GM23338 (cell line): Measurements from ENCODE around the gene PSMD13. TPM values are rescaled to one million over a fixed set of nuclear protein-coding genes. Genes with fewer than 3 reads are reported as not detected.

Experiments used
- ATAC-seq: fragments of 200-7000 bp; cut with Tn5 transposase; 3 replicates; pipeline ENCODE4 v1.9.1; 2020
- DNase-seq: peaks from one replicate; pipeline ENCODE4 v3.0.0-alpha.2; 2015; ENCODE audit warnings: low spot score
- H2AFZ ChIP-seq: fragments of 200-600 bp; sonication (generic); 2 replicates; pipeline ENCODE4 v1.8.0; 2016; ENCODE audit warnings: antibody characterized with exemption, mild to moderate bottlenecking, moderate library complexity
- H3F3A ChIP-seq: fragments of 200-600 bp; sonication (generic); replicated peaks from 2 replicates; pipeline ENCODE4 v1.8.0; 2017; ENCODE audit warnings: antibody characterized with exemption, mixed run types, low read depth
- H3K27ac ChIP-seq: fragments of 200-600 bp; sonication (generic); 2 replicates; pipeline ENCODE4 v1.6.1; 2016; ENCODE audit warnings: low read depth
- H3K27me3 ChIP-seq: fragments of 200-600 bp; sonication (generic); 2 replicates; pipeline ENCODE4 v1.8.0; 2016; ENCODE audit warnings: mild to moderate bottlenecking, mixed run types, moderate library complexity; ENCODE audit not compliant: insufficient read depth
- H3K36me3 ChIP-seq: fragments of 200-600 bp; sonication (generic); 2 replicates; pipeline ENCODE4 v1.8.0; 2016; ENCODE audit warnings: mild to moderate bottlenecking; ENCODE audit not compliant: insufficient read depth
- H3K4me1 ChIP-seq: fragments of 200-600 bp; sonication (generic); 2 replicates; pipeline ENCODE4 v1.8.0; 2016; ENCODE audit warnings: mild to moderate bottlenecking, moderate library complexity; ENCODE audit not compliant: insufficient read depth
- H3K4me2 ChIP-seq: fragments of 200-600 bp; sonication (generic); 2 replicates; pipeline ENCODE4 v1.7.1; 2017; ENCODE audit warnings: mixed run types
- H3K4me3 ChIP-seq: fragments of 200-600 bp; sonication (generic); 2 replicates; pipeline ENCODE4 v1.6.1; 2016; ENCODE audit warnings: mixed run types
- H3K79me2 ChIP-seq: fragments of 200-600 bp; sonication (generic); replicated peaks from 2 replicates; pipeline ENCODE4 v1.8.0; 2017; ENCODE audit warnings: mild to moderate bottlenecking; ENCODE audit not compliant: insufficient read depth
- H3K9me2 ChIP-seq: fragments of 200-600 bp; sonication (generic); 2 replicates; pipeline ENCODE4 v1.8.0; 2017; ENCODE audit not compliant: insufficient read depth
- H4K20me1 ChIP-seq: fragments of 200-600 bp; sonication (generic); replicated peaks from 2 replicates; pipeline ENCODE4 v1.8.0; 2017; ENCODE audit warnings: mild to moderate bottlenecking; ENCODE audit not compliant: insufficient read depth
- H3K27ac Mint-ChIP-seq: 2 replicates; pipeline ENCODE4 v1.8.0; 2020; ENCODE audit warnings: inconsistent platforms, mild to moderate bottlenecking, moderate library complexity, mixed read lengths
- H3K27me3 Mint-ChIP-seq: 3 replicates; pipeline ENCODE4 v1.8.0; 2022; ENCODE audit warnings: low read depth, mild to moderate bottlenecking, moderate library complexity, mixed read lengths, inconsistent platforms; ENCODE audit not compliant: insufficient read depth, poor library complexity
- H3K36me3 Mint-ChIP-seq: 3 replicates; pipeline ENCODE4 v1.8.0; 2021; ENCODE audit warnings: low read depth, mild to moderate bottlenecking, inconsistent platforms, moderate library complexity, mixed read lengths
- H3K4me1 Mint-ChIP-seq: 3 replicates; pipeline ENCODE4 v1.8.0; 2020; ENCODE audit warnings: mild to moderate bottlenecking, inconsistent platforms, mixed read lengths
- H3K4me3 Mint-ChIP-seq: 3 replicates; pipeline ENCODE4 v1.8.0; 2021; ENCODE audit warnings: moderate library complexity, mild to moderate bottlenecking, inconsistent platforms, mixed read lengths
- H3K9me3 Mint-ChIP-seq: 3 replicates; pipeline ENCODE4 v1.8.0; 2020; ENCODE audit warnings: moderate library complexity, mild to moderate bottlenecking, inconsistent platforms, mixed read lengths
- POLR2AphosphoS5 ChIP-seq: IDR thresholded peaks from 2 replicates; pipeline ENCODE4 v1.6.1; 2016; ENCODE audit warnings: antibody characterized with exemption, low read depth
- long read RNA-seq: library from polyadenylated mRNA; unstranded; transcript quantifications from one replicate; pipeline ENCODE4 v2.0.0, GENCODE V29; 2020; ENCODE audit not compliant: unreplicated experiment
- polyA plus RNA-seq: library from polyadenylated mRNA; unstranded; fragments of >200 nt; fragmentation: Nextera tagmentation; extraction: Ambion mirVana; gene quantifications from 2 replicates; pipeline ENCODE4 v1.2.1, GENCODE V29; 2016
- total RNA-seq: library from RNA; depleted of rRNA; stranded (reverse); fragments of >200 nt; shearing (Covaris generic); gene quantifications from 2 replicates; pipeline ENCODE4 v1.2.3, GENCODE V29; 2014; rRNA removed
- TF ChIP-seq, protein P1 (sequence below): fragments of 250-450 bp; sonication (Bioruptor Pico); IDR thresholded peaks from 2 replicates; pipeline ENCODE4 v1.5.0; 2020; ENCODE audit warnings: mild to moderate bottlenecking, moderate library complexity
- TF ChIP-seq, protein P2 (sequence below), 2 experiments: fragments of 200-600 bp in 1 of 2; sonication (generic) in 1 of 2; conservative IDR thresholded peaks; 2 replicates each; pipeline versions ENCODE4 v1.5.1 to v1.6.1; 2016 to 2017; ENCODE audit warnings: antibody characterized with exemption in 2 of 2, low read depth in 2 of 2, mild to moderate bottlenecking in 2 of 2, moderate library complexity in 1 of 2
- TF ChIP-seq, protein P3 (sequence below): IDR thresholded peaks from 2 replicates; pipeline ENCODE4 v1.6.1; 2016; ENCODE audit warnings: antibody characterized with exemption

Gene PSMD13
- total RNA-seq (99.9 and 111 TPM in 2 replicates), polyA plus RNA-seq (114 and 116 TPM in 2 replicates)
- long read RNA-seq, transcript PSMD13-202 (12 exons, 1,489 nt), result minor isoform, 15 of 228 reads
- long read RNA-seq, transcript PSMD13-212 (13 exons, 1,991 nt), result major isoform, 196 of 228 reads
- long read RNA-seq, partial matches to known transcripts, result 2 of 228 reads
- long read RNA-seq, other reads (novel, unspliced or antisense), result 7 of 228 reads

DNA sequence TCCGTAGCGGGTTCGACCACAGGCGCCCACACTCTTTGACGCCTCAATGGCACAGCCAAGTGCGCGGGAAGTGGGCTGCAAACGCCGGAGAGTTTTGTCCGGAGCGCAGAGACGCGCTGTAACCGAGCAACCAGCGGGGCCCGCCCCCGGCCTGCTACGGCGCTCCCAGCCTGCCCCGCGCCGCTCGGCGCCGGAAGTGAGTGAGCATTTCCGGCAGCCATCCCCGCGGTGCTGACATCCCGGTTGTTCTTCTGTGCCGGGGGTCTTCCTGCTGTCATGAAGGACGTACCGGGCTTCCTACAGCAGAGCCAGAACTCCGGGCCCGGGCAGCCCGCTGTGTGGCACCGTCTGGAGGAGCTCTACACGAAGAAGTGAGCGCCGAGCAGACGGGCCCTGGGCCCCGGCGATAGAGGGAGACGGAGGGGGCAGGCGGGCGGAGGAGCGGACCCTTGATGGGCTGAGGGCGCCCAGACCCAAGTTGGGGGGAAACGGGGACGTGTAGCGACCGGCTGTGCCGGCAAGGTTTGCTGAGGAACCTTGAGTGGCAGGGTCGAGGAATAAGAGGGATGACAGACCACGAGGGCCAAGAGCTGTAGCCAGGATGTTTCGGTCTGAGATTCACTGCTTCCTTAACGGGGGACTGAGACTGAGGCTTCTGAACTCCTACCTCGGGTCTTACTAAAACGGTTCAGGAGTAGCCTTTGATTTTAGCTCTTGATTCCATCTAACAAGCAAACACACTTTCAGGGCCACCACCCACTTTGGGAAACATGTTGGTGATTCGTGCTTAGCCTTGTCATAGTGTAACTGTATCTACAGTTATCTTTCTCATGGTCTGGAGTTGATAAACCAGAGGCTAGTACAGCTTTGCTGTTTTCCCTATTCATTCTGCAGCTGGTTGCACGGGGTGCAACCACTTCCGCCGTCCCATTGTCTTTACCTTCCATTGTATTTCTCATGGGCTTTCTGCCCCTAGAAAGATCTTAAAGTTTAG is at the start of gene PSMD13:
TSS of gene PSMD13 (plus strand) at position 203 of the 994 bp plus-strand sequence. CDS start at position 277, 74 bp downstream.
- Histone ChIP-seq H4K20me1 (peaks cover 18% of the 10 kb centered on the region), H2AFZ (peak within 1 kb of the TSS; percentile 99), H3K9me2 (no peaks in the 10 kb centered on the region), H3K79me2 (peaks cover 26% of the 10 kb centered on the region), H3K36me3 (peaks cover 8% of the 10 kb centered on the region), H3K4me3 (peak within 1 kb of the TSS; percentile 99), H3K27me3 (no peaks in the 10 kb centered on the region), H3K4me2 (peak within 1 kb of the TSS; percentile 100), H3K27ac (peak within 1 kb of the TSS; percentile 91; the same call in 1 of the 2 replicates), H3K4me1 (peaks cover 10% of the 10 kb centered on the region), H3F3A (peaks cover 11% of the 10 kb centered on the region; the same call in 1 of the 2 replicates)
- DNase-seq, result peak; percentile 90
- TF ChIP-seq, protein P1, sequence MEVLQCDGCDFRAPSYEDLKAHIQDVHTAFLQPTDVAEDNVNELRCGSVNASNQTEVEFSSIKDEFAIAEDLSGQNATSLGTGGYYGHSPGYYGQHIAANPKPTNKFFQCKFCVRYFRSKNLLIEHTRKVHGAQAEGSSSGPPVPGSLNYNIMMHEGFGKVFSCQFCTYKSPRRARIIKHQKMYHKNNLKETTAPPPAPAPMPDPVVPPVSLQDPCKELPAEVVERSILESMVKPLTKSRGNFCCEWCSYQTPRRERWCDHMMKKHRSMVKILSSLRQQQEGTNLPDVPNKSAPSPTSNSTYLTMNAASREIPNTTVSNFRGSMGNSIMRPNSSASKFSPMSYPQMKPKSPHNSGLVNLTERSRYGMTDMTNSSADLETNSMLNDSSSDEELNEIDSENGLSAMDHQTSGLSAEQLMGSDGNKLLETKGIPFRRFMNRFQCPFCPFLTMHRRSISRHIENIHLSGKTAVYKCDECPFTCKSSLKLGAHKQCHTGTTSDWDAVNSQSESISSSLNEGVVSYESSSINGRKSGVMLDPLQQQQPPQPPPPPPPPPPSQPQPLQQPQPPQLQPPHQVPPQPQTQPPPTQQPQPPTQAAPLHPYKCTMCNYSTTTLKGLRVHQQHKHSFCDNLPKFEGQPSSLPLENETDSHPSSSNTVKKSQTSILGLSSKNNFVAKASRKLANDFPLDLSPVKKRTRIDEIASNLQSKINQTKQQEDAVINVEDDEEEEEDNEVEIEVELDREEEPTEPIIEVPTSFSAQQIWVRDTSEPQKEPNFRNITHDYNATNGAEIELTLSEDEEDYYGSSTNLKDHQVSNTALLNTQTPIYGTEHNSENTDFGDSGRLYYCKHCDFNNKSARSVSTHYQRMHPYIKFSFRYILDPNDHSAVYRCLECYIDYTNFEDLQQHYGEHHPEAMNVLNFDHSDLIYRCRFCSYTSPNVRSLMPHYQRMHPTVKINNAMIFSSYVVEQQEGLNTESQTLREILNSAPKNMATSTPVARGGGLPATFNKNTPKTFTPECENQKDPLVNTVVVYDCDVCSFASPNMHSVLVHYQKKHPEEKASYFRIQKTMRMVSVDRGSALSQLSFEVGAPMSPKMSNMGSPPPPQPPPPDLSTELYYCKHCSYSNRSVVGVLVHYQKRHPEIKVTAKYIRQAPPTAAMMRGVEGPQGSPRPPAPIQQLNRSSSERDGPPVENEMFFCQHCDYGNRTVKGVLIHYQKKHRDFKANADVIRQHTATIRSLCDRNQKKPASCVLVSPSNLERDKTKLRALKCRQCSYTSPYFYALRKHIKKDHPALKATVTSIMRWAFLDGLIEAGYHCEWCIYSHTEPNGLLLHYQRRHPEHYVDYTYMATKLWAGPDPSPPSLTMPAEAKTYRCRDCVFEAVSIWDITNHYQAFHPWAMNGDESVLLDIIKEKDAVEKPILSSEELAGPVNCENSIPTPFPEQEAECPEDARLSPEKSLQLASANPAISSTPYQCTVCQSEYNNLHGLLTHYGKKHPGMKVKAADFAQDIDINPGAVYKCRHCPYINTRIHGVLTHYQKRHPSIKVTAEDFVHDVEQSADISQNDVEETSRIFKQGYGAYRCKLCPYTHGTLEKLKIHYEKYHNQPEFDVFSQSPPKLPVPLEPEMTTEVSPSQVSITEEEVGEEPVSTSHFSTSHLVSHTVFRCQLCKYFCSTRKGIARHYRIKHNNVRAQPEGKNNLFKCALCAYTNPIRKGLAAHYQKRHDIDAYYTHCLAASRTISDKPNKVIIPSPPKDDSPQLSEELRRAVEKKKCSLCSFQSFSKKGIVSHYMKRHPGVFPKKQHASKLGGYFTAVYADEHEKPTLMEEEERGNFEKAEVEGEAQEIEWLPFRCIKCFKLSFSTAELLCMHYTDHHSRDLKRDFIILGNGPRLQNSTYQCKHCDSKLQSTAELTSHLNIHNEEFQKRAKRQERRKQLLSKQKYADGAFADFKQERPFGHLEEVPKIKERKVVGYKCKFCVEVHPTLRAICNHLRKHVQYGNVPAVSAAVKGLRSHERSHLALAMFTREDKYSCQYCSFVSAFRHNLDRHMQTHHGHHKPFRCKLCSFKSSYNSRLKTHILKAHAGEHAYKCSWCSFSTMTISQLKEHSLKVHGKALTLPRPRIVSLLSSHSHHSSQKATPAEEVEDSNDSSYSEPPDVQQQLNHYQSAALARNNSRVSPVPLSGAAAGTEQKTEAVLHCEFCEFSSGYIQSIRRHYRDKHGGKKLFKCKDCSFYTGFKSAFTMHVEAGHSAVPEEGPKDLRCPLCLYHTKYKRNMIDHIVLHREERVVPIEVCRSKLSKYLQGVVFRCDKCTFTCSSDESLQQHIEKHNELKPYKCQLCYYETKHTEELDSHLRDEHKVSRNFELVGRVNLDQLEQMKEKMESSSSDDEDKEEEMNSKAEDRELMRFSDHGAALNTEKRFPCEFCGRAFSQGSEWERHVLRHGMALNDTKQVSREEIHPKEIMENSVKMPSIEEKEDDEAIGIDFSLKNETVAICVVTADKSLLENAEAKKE (CRISPR knock-in tag), result no peak
- TF ChIP-seq POLR2AphosphoS5, result peak; percentile 62
- TF ChIP-seq, protein P2, sequence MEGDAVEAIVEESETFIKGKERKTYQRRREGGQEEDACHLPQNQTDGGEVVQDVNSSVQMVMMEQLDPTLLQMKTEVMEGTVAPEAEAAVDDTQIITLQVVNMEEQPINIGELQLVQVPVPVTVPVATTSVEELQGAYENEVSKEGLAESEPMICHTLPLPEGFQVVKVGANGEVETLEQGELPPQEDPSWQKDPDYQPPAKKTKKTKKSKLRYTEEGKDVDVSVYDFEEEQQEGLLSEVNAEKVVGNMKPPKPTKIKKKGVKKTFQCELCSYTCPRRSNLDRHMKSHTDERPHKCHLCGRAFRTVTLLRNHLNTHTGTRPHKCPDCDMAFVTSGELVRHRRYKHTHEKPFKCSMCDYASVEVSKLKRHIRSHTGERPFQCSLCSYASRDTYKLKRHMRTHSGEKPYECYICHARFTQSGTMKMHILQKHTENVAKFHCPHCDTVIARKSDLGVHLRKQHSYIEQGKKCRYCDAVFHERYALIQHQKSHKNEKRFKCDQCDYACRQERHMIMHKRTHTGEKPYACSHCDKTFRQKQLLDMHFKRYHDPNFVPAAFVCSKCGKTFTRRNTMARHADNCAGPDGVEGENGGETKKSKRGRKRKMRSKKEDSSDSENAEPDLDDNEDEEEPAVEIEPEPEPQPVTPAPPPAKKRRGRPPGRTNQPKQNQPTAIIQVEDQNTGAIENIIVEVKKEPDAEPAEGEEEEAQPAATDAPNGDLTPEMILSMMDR (conservative IDR thresholded peaks at IDR 0.05; ENCODE audit: low read depth in 2 of 2), result no peak
- TF ChIP-seq, protein P3, sequence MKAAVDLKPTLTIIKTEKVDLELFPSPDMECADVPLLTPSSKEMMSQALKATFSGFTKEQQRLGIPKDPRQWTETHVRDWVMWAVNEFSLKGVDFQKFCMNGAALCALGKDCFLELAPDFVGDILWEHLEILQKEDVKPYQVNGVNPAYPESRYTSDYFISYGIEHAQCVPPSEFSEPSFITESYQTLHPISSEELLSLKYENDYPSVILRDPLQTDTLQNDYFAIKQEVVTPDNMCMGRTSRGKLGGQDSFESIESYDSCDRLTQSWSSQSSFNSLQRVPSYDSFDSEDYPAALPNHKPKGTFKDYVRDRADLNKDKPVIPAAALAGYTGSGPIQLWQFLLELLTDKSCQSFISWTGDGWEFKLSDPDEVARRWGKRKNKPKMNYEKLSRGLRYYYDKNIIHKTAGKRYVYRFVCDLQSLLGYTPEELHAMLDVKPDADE, result peak; percentile 53; the same call in 1 of the 2 replicates
- H3K27ac Mint-ChIP-seq, result peak within 1 kb of the TSS; percentile 96
- 0 out of 3 replicates have a peak, but pooled peaks cover 4% of the 10 kb centered on the region for H3K4me1 Mint-ChIP-seq
- H3K36me3 Mint-ChIP-seq, result peaks cover 15% of the 10 kb centered on the region
- no peaks in the 10 kb centered on the region for H3K9me3 Mint-ChIP-seq
- peak; percentile 94 for ATAC-seq
- H3K4me3 Mint-ChIP-seq, result peak within 1 kb of the TSS; percentile 93
- peaks cover 5% of the 10 kb centered on the region for H3K27me3 Mint-ChIP-seq
